Measurements from ENCODE around the gene UBE2I. TPM values are rescaled to one million over a fixed set of nuclear protein-coding genes. Genes with fewer than 3 reads are reported as not detected.

The UBE2I gene
- total and polyA plus RNA-seq, 7 donors, result 38.4 to 95.3 (median 54.5) TPM

DNA sequence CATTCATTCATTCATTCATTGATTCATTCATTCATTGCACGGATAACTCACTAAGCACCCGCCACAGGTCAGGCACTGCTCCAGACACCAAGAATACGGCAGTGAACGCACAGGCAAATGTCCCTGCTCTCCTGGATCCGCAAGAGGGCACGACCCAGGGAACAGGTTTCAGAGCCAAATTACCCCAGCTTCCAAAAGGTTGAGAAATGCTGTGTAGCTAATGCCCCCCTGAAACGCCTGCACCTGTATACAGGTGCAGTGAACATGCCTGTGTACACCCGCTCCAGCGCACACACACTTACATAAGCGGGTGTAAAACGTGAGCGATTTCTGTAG lies 9.6 kb upstream of the UBE2I start:
- 31 to 74% methylated on average over 12 of the region's 12 CpGs for WGBS, 2 donors
- H3K36me3 ChIP-seq, result no peaks in the 10 kb centered on the region
- TF ChIP-seq, protein P1, sequence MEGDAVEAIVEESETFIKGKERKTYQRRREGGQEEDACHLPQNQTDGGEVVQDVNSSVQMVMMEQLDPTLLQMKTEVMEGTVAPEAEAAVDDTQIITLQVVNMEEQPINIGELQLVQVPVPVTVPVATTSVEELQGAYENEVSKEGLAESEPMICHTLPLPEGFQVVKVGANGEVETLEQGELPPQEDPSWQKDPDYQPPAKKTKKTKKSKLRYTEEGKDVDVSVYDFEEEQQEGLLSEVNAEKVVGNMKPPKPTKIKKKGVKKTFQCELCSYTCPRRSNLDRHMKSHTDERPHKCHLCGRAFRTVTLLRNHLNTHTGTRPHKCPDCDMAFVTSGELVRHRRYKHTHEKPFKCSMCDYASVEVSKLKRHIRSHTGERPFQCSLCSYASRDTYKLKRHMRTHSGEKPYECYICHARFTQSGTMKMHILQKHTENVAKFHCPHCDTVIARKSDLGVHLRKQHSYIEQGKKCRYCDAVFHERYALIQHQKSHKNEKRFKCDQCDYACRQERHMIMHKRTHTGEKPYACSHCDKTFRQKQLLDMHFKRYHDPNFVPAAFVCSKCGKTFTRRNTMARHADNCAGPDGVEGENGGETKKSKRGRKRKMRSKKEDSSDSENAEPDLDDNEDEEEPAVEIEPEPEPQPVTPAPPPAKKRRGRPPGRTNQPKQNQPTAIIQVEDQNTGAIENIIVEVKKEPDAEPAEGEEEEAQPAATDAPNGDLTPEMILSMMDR (IDR thresholded peaks at IDR 0.05), result no peak
- no peak for TF ChIP-seq EP300 (IDR thresholded peaks at IDR 0.05)
- TF ChIP-seq POLR2A (IDR thresholded peaks at IDR 0.05), result no peak
- TF ChIP-seq POLR2AphosphoS5 (IDR thresholded peaks at IDR 0.05), result no peak

DNA sequence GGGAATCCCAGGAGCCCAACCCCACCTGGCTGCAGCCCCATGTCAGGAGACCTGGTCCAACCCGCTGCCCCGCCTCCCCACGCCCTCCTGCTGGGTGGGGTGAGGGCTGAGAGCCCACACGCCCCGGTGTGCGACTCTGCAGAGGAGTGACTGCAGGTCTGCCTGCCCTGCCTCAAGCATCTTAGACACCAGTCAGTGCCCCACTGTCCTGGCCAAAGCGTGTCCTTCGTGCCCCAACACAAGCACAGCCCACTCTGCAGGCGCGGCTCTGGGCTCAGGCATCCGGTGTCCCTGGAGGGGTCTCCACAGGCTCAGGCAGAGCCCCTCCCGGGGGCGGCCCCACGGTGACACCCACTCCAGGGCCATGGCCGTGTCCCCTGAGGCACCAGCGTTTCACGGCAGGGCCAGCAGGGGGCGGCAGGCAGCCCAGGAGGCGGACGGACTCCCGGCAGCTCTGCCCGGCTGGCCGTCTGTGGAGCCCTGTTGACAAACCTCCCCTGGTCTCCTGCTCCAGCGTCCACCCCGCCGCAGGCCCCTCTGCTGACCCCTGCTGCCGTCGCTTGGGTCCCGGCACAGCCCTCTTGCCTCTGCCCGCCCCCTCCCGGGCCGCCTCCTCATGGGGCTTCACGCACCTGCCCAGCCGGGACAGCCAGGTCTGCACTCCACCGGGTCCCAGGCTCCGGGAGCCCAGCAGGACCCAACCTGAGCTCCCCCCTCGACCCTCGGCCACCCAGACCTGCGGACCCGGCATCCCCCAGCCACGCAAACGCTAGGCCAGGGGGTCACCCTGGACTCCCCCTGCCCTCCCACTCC lies 8.6 kb upstream of the UBE2I start:
- peaks cover 18 to 52% (median 37%) of the 10 kb centered on the region in 3 donors for H3K27me3 ChIP-seq
- no peaks in the 10 kb centered on the region for H3K36me3 ChIP-seq
- 6 to 13% methylated on average over 42 of the region's 42 CpGs for WGBS, 2 donors
- no peak overlapping the region for H3K4me3 ChIP-seq
- TF ChIP-seq EP300 (IDR thresholded peaks at IDR 0.05) (no peak), POLR2A (IDR thresholded peaks at IDR 0.05) (no peak)
- TF ChIP-seq, protein P1 (IDR thresholded peaks at IDR 0.05), result peak in 3 of 4 experiments; percentile 64 to 79 (median 71)
- no peak overlapping the region for H3K27ac ChIP-seq
- intact Hi-C loops (cut with DNase I), result no loop called here
- H3K9me3 ChIP-seq, result no peaks in the 10 kb centered on the region
- DNase-seq, result no peak
- H3K4me1 ChIP-seq, result peaks cover 0 to 15% (median 8%) of the 10 kb centered on the region in 4 donors

More for the DNA sequence above, 9.6 kb upstream of the UBE2I start:
- intact Hi-C loops (cut with DNase I), result no loop called here
- DNase-seq, result no peak
- Histone ChIP-seq H3K9me3 (no peaks in the 10 kb centered on the region), H3K4me1 (peaks cover 0 to 15% (median 8%) of the 10 kb centered on the region in 4 donors), H3K4me3 (no peak overlapping the region), H3K27me3 (peaks cover 18 to 52% (median 37%) of the 10 kb centered on the region in 3 donors), H3K27ac (no peak overlapping the region)

DNA sequence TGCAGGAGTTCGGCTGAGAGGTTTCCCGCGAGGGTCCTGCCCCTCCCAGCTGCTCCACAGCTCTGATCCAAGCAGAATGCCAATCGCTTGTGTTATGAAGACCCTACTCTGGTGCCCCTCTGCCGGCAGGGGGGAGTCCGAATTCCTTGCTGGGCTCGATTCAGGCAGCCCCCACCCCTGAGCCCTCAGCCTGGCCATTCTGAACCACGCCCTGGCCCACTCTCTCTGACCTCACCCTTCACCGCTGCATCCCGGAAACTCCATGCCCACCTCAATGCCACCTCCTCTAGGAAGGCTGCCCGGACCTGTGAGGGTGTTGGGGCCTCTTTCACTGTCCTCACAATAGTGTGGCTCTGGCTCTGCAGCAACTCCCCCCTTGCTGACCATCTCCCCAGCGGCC lies 7.9 kb upstream of the UBE2I start:
- H3K9me3 ChIP-seq, result no peaks in the 10 kb centered on the region
- H3K27ac ChIP-seq, result no peak overlapping the region
- TF ChIP-seq EP300 (IDR thresholded peaks at IDR 0.05), result no peak
- TF ChIP-seq POLR2A (IDR thresholded peaks at IDR 0.05), result no peak
- TF ChIP-seq, protein P1 (IDR thresholded peaks at IDR 0.05), result no peak
- no peak for TF ChIP-seq POLR2AphosphoS5 (IDR thresholded peaks at IDR 0.05)
- peaks cover 18 to 52% (median 37%) of the 10 kb centered on the region in 3 donors for H3K27me3 ChIP-seq
- H3K36me3 ChIP-seq, result no peaks in the 10 kb centered on the region
- H3K4me3 ChIP-seq, result no peak overlapping the region
- 71 to 80% methylated on average over 12 of the region's 12 CpGs for WGBS, 2 donors
- no peak for DNase-seq
- intact Hi-C loops (cut with DNase I), result no loop called here
- peaks cover 0 to 15% (median 8%) of the 10 kb centered on the region in 4 donors for H3K4me1 ChIP-seq

DNA sequence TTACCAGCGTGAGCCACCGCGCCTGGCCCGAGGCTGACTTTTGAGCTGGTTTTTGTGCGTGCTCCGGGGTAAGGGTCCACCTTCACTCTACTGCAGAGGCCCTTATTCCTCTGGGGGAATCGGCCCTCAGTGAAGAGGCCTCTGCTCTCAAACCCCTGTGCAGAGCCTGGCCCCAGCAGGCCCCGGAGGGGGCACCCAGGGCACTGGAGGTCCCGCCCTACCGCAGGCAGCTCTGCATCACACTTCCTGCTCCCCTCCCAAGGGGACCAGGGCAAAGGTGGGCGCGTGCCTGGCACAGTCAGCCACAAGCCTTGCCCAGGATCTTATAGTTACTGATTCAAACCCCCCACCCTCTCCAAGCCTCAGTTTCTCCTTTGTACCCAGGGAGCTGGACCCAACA lies 3.6 kb upstream of the UBE2I start:
- H3K4me3 ChIP-seq, result no peak overlapping the region
- peaks cover 5 to 35% (median 21%) of the 10 kb centered on the region in 3 donors for H3K27me3 ChIP-seq
- H3K27ac ChIP-seq, result no peak overlapping the region
- TF ChIP-seq POLR2AphosphoS5 (IDR thresholded peaks at IDR 0.05) (no peak), EP300 (IDR thresholded peaks at IDR 0.05) (no peak), POLR2A (IDR thresholded peaks at IDR 0.05) (no peak)
- TF ChIP-seq, protein P1 (IDR thresholded peaks at IDR 0.05), result no peak
- H3K4me1 ChIP-seq, result peaks cover 0 to 12% (median 10%) of the 10 kb centered on the region in 4 donors
- DNase-seq, result no peak
- intact Hi-C loops (cut with DNase I), result loop anchor here (5.0 kb wide), 1 partner anchor 961 kb away; the partner anchor contains the start of gene RNPS1
- H3K36me3 ChIP-seq, result no peaks in the 10 kb centered on the region
- WGBS, 2 donors, result 56 to 58% methylated on average over 12 of the region's 12 CpGs
- no peaks in the 10 kb centered on the region for H3K9me3 ChIP-seq
